ENCODE data around the gene NPS. TPM values are rescaled to one million over a fixed set of nuclear protein-coding genes. Genes with fewer than 3 reads are reported as not detected.
A peak's percentile ranks its signal among the peaks of the same experiment; 100 is the strongest.

The NPS gene
- total and polyA plus RNA-seq, 3 donors from 2014 or later, result not detected

DNA sequence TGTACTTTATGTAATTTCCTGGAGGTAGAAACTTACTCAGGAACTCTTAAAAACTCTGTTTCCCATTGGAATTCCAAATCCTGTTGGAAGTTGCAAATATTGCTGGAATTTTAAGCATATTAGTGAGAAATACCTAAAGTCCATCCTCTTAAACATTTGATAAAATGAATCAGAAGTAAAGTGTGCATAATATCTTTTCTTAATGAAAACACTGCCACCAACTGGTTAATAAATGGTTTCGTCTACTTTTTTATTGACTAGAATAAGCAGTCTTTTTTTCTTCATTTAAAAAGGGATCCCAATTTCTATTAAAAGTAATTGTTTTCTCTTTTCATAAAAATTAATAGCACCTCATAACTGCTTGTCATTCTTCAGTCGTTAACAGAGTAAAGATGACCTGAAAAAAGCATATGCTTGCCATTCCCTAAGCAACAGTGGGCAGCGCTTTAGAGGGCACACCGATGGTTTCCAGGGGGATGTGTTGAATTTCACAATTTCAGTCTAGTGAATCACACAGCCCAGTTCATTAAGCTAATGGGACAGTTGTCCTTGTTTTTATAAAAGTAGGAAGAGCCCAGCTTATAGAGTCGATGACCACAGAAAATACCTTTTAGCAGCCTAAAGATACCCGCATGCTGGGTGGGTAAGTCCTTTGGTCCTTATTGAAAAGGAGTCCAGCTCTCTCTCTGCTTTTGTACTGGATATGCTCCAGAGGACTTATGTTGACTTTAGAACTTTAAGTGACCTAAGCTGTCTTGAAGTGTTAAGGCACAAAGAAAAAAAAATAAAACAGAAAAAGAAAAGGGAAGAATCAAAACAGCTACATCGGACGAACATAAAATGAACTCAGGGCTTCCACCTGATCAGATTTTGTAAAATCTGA is 28.5 kb downstream of the NPS start:
- no peak for DNase-seq
- no peaks in the 10 kb centered on the region for H3K9me3 ChIP-seq
- no peak overlapping the region for H3K4me3 ChIP-seq
- no peaks in the 10 kb centered on the region for H3K36me3 ChIP-seq (ENCODE audit: low read depth, missing control alignments)
- H3K27ac ChIP-seq, result no peak overlapping the region
- TF ChIP-seq, protein P1, sequence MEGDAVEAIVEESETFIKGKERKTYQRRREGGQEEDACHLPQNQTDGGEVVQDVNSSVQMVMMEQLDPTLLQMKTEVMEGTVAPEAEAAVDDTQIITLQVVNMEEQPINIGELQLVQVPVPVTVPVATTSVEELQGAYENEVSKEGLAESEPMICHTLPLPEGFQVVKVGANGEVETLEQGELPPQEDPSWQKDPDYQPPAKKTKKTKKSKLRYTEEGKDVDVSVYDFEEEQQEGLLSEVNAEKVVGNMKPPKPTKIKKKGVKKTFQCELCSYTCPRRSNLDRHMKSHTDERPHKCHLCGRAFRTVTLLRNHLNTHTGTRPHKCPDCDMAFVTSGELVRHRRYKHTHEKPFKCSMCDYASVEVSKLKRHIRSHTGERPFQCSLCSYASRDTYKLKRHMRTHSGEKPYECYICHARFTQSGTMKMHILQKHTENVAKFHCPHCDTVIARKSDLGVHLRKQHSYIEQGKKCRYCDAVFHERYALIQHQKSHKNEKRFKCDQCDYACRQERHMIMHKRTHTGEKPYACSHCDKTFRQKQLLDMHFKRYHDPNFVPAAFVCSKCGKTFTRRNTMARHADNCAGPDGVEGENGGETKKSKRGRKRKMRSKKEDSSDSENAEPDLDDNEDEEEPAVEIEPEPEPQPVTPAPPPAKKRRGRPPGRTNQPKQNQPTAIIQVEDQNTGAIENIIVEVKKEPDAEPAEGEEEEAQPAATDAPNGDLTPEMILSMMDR (IDR thresholded peaks at IDR 0.05), result peak in 2 of 3 experiments; percentile 17 to 26
- no peak for TF ChIP-seq POLR2A (IDR thresholded peaks at IDR 0.05)
- H3K4me1 ChIP-seq, result peaks cover 17% of the 10 kb centered on the region
- intact Hi-C loops (cut with DNase I; ENCODE audit: low total_unique reads), result no loop called here
- 72 to 73% methylated on average over 8 of the region's 8 CpGs for WGBS, 2 donors
- H3K27me3 ChIP-seq, result no peaks in the 10 kb centered on the region

DNA sequence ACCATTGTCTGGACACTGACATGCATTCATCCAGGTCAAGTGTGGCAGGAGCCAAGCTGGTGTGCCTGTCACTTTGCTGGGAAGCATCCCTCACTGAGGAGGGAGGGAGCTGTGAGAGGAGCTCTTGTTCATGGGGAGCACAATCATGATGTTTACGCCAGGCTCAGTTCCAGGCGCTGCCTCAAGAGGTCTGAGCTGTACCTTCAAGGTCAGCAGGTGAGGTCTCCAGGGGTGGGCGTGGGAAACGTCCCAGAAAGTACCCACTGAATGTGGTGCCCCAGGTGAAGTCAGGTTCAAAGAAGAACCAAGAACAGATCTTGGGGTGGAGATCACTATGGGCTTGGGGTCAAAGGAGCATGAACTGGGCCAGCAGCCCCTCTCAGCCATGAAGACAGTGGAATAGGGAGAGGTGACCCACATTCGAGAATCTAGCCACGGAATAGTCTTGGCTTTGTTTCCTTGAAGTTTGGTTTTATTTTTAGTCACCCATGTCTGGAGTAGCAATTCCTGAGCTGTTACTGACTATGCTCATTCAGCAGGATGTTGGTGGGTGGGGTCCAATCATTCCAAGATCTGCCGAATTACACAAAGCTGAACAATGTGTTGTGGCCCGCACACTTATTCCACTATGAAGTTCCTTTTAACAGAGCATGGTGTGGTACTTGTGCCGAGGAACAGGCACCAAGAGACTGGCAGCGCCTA is 29.3 kb downstream of the NPS start:
- H3K4me3 ChIP-seq, result no peak overlapping the region
- WGBS, 2 donors, result 59 to 71% methylated on average over 10 of the region's 10 CpGs

GRCh38 chr10:127578961-127579305 is 29.8 kb downstream of the NPS start:
- Histone ChIP-seq H3K9me3 (no peaks in the 10 kb centered on the region), H3K27ac (no peak overlapping the region), H3K4me3 (no peak overlapping the region), H3K4me1 (peaks cover 17% of the 10 kb centered on the region), H3K36me3 (ENCODE audit: low read depth, missing control alignments) (no peaks in the 10 kb centered on the region), H3K27me3 (no peaks in the 10 kb centered on the region)
- DNase-seq, result no peak
- 85 to 91% methylated on average over 7 of the region's 7 CpGs for WGBS, 2 donors
- no peak for TF ChIP-seq POLR2A (IDR thresholded peaks at IDR 0.05)
- TF ChIP-seq, protein P1 (IDR thresholded peaks at IDR 0.05), result no peak
- intact Hi-C loops (cut with DNase I; ENCODE audit: low total_unique reads), result no loop called here

More for the DNA sequence above, 29.3 kb downstream of the NPS start:
- Histone ChIP-seq H3K27me3 (no peaks in the 10 kb centered on the region), H3K9me3 (no peaks in the 10 kb centered on the region), H3K36me3 (ENCODE audit: low read depth, missing control alignments) (no peaks in the 10 kb centered on the region), H3K27ac (no peak overlapping the region), H3K4me1 (peaks cover 17% of the 10 kb centered on the region)
- TF ChIP-seq, protein P1 (IDR thresholded peaks at IDR 0.05), result no peak
- TF ChIP-seq POLR2A (IDR thresholded peaks at IDR 0.05), result no peak
- DNase-seq, result no peak
- intact Hi-C loops (cut with DNase I; ENCODE audit: low total_unique reads), result no loop called here

DNA sequence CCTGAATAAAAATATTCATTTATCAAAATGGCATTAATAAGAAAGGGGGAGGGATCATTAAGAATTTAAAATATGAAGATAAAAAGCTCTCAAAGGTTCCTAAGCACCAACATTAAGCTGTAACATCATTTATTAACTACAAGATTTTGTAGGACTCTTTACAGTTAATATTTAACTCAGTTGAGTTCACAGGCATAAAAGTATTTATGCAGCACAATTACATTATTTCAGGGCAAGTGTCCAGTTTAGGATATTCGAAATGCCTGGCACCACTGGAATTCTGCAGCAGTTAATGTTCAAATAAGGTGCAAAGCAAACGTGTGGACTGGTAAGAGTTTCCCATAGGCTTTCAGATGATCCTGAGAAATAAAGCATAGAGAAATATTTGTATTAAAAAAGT is 30.5 kb downstream of the NPS start:
- no peaks in the 10 kb centered on the region for H3K27me3 ChIP-seq
- H3K27ac ChIP-seq, result no peak overlapping the region
- no peaks in the 10 kb centered on the region for H3K36me3 ChIP-seq (ENCODE audit: low read depth, missing control alignments)
- 65 to 68% methylated on average over 2 of the region's 2 CpGs for WGBS, 2 donors
- peaks cover 17% of the 10 kb centered on the region for H3K4me1 ChIP-seq
- no peak for DNase-seq
- H3K4me3 ChIP-seq, result no peak overlapping the region
- intact Hi-C loops (cut with DNase I; ENCODE audit: low total_unique reads), result no loop called here
- no peak for TF ChIP-seq POLR2A (IDR thresholded peaks at IDR 0.05)
- TF ChIP-seq, protein P1 (IDR thresholded peaks at IDR 0.05), result no peak
- no peaks in the 10 kb centered on the region for H3K9me3 ChIP-seq

Measured in testis (tissue), 3 donors.